GM20431 (cell line): Measurements from ENCODE around the gene ARHGAP21.

Source experiments
- in situ Hi-C: fragments of 300-500 bp; cut with MseI, MboI; formaldehyde crosslinking; loops from one replicate; pipeline ENCODE4 v1.15.0; 2020; ENCODE audit warnings: low sequenced_read_pairs; ENCODE audit not compliant: unreplicated experiment

Gene ARHGAP21

DNA sequence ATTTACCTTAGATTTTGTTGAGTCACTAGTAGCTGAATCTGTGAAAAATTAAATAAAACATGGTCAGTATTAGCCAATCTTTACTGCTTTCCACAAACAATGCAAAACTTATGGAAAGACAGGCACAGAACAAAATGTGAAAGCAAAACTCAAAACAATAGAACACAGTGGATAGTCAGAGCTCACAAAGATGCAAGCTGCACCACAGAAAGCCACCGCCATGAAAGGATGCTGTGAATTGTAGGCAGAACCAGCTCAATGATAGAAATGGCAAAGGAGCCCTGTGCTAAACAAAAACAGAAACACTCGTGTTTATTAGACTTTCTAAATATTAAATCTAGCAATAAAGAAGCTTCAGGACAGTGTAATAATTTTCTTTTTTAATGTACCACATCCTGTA is 134.4 kb downstream of the ARHGAP21 start:
- in situ Hi-C loops = no loop called here

DNA sequence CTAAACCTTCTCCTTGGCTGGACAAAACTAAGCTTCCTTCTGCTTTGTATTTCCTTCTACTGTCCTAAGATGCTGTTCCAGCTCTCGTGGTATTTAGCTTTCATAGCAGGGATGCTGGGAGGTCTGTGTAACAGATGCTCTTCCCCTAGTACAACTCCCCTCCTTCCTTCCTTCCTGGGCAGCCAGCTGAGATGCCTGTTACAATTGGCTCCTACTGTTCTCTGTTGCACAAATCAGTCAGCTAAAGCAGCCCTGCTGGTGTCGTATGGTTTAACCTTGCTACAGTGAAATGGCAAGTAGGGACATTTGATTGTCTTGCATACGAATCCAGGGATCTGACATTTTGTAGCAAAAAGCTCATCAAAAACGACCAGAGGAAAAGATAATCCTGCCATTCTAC is 143.8 kb downstream of the ARHGAP21 start:
- in situ Hi-C loops = no loop called here

DNA sequence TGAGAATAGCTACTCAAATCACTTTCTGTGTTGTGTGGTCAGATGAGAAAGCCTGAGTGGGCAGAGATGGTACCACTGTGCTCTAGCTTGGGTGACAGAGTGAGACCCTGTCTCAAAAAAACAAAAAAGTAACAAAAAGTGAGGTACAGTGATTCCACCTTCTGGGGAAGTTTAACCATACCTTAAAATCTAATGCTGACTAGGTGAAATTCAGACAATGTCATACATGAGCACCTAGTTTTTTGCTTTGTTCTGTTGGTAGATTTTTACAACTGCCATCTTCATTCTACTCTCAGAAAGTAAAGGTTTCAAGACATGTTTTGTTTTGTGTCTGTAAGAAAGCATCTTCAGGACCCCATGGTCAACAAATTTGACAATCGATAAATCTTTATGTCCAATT is 144.2 kb downstream of the ARHGAP21 start:
- in situ Hi-C loops = no loop called here

DNA sequence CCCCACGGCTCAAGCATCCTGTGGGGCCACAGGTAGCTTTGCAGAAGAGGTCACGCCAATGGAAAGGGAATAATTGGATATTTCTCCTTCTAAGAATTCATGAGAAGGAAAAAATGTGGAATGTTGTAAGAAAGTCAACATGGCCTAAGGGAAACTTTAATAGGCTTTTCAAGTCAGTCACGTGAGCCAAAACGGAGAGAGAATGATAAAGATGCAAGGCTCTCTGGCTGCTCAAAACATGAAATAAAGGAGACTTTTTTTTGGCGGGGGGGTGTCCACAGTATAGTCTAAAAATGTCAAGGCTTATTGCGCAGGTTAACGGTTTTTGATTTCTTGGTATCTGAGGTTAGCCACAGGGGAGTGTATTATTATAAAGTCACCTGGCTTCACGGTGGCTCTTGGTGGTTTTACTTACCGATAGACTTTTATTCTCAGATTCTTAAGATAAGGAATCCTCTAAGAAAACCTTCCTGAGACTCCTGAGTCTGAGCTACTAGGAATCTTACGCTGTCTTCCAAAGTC is 148.1 kb downstream of the ARHGAP21 start:
- in situ Hi-C loops = no loop called here

DNA sequence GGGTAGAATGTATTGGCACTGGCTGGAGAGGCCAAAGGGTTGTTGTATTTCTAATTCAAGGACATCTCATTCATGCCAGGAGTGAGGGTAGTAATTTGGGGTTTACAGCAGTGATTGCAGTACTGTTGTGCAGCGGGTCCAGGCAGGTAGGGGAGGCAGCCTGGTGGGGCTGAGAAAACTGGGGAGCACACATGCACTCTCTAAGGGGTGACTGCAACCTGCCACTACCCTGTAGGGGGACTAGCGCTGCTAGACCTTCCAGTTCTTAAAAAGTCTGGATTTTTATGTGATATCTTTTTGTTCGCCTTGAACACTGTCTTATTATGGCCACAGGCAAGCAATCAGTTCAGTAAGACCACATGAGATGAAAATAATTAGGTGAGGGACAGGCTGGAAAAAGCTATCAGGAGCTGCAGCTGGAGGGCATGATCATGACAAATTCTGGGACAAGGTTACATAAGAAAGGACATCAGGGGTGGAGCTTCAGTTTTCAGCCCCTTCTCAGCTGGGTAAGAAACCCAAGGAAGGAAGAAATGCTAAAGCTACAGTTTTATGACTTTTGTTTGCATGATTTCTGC is 149.0 kb downstream of the ARHGAP21 start:
- in situ Hi-C loops = no loop called here

DNA sequence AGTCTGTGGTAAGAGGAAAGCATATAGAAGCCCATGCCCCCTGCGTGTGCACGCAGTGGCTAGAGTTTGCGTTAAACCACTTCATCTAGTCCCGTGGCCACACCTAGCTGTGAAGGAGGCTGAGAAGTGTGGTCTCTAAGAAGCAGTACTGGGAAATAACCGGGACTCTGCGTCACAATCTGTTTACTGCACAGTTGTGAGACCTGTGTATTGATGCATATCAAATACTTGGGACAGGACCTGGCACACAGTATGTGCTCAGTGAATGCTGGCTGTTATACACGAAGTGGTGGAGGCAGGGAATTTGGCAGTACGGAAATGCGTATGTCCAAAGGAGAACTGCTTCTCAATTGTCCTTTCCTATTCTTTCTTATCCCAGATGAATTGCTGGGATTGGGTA is 149.5 kb downstream of the ARHGAP21 start:
- in situ Hi-C loops = no loop called here

DNA sequence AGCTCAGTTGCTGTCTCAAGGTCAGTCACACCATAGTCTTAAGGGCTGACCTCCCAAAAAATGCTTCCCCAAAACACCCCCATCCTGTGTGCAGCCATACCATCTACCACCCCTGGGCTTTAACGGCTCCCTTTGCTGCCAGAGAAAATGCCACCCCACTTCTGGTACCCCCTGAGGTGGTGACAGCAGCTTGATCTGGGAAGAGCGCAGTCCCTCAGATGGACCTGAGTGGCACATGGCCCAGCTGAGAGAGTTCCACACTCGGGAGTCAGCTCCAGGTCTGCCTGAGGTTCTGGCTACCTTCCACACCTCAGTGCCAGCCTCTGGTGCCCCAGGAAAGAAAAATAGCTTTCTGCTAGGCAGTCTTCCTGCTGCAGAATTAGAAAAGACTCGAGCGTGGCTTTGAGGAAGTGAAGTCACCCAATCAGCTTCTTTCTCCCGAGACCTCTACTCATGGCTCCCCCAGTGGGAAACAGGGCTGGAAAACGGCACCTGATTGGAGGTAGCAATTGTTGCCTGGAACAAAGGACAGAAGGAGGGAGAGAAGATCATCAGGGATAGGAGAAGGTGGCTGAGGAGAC is 151.7 kb downstream of the ARHGAP21 start:
- in situ Hi-C loops = no loop called here

DNA sequence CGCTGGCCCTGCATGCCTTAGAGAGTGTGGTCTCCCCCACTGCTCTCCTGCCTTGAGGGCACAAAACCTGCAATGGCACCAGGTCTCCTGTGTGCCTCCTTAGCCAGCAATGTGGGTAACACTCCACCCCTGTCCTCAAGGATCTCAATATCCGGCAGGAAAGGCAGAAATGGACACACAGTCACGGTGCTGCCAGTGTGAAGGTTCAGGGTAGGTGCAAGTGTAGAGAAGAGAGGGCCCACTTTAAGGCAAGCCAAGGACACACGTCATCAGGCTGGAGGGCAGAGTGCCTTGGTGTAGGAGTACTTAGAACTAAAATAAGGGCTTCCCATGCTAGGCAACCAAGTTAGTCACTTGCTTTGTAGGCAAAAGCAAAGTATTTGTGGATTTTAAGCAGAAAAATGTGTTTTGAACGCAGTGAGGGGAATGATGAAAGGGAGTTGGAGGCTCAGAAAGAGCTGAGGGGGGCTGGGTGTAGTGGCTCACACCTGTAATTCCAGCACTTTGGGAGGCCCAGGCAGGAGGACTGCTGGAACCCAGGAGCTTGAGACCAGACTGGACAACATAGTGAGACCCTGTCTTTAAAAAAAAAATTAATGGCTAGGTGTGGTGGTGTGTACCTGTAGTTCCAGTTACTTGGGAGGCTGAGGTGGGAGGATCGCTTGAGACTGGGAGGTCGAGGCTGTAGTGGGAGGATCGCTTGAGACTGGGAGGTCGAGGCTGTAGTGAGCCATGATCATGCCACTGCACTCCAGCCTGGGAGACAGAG is 152.8 kb downstream of the ARHGAP21 start:
- in situ Hi-C loops = no loop called here

DNA sequence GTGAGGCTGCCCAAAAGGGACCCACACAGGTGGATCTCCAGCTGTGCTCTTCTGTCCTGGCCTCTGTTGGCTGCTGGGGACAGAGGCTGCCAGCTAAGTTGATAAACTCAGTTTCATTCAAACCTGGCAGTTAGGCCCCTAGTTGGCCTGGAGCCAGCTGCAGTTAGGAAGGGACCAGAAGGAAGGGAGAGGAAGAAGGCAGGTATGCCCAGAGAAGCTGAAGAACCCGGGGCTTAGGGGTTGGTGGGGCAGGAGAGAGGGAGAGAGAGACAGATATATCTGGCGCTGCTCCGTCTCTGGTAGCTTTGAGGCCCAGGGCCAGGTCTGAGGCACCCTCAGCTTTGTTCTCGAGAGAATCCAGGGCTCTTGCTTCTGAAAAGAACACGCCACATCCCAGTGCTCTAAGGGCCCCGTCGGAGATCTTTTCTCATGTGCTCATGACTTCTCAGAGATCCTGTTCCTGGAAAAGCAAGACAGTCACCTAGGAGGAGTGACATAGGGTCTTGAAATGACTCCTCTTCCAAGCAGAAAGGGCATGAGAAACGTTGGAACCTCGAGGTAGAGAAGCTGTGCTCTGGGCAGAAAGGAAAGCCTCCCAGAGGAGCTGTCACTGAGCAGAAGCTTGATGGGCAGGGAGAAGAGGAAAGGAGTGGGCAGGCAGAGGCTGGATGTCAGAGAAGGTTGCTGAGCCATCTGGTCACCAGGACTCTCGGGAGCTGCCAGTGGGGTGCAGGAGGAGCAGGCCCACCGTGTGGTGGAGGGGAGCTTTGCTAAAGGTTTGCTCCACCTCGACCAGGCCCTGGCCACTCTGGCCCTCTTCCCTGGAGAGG is 153.6 kb downstream of the ARHGAP21 start:
- in situ Hi-C loops = no loop called here

DNA sequence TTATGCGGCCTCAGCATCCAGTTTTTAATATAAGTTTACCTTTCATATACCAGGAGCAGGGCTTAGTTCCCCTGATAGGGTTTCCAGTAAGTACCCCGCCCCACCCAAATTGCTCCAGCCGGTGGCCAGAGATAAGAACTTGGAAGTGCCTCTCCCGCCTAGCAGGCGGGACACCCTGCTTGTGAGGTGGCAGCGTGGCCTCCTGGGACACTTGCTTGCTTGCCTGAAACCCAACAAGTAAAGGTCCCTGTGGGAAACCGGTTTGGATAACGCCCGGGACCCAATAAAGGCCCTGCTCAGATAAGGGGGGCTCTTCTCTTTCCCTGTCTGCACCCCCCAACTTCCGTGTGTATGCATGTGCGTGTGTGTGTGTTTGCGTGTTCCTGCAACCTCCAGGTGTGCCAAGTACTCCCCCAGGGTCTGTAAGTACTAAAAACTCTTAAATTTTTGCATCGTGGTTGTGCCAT is 154.3 kb downstream of the ARHGAP21 start:
- in situ Hi-C loops = no loop called here

DNA sequence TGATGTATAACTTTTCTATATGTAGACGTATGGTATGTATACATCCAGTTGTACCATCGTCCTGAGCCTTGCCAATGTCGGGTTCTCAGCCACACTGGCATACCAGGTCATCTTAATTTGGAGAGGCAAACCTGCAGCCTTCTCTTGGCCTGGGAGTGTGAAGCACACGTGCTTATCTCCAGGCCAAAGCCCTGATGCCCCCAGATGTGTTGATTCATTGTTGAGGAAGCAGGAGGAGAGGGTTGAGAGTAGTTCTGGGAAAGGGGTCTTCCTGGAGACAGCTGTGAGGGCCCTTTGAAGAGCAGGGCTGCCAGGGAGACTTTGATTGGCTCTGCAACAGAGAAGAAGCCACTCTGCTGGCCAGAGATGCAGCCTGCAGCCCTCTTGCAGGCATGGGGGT is 155.6 kb downstream of the ARHGAP21 start:
- in situ Hi-C loops = no loop called here

DNA sequence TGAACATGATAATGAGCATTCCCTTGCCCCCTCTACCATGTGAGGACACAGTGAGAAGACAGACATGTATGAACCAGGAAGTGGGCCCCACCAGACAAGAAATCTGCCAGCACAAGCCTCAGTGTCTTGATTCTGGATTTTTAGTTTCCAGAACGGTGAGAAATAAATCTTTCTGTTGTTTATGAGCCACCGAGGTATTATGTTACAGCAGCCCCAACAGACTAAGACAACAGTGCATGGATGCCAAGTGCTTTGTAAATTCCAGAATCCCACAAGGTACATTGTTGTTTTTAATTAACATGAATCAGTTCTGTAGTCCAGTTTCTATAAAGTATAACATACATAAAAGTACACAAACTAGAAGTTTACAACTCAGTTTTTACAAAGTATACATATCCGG is 162.2 kb downstream of the ARHGAP21 start:
- in situ Hi-C loops = no loop called here

DNA sequence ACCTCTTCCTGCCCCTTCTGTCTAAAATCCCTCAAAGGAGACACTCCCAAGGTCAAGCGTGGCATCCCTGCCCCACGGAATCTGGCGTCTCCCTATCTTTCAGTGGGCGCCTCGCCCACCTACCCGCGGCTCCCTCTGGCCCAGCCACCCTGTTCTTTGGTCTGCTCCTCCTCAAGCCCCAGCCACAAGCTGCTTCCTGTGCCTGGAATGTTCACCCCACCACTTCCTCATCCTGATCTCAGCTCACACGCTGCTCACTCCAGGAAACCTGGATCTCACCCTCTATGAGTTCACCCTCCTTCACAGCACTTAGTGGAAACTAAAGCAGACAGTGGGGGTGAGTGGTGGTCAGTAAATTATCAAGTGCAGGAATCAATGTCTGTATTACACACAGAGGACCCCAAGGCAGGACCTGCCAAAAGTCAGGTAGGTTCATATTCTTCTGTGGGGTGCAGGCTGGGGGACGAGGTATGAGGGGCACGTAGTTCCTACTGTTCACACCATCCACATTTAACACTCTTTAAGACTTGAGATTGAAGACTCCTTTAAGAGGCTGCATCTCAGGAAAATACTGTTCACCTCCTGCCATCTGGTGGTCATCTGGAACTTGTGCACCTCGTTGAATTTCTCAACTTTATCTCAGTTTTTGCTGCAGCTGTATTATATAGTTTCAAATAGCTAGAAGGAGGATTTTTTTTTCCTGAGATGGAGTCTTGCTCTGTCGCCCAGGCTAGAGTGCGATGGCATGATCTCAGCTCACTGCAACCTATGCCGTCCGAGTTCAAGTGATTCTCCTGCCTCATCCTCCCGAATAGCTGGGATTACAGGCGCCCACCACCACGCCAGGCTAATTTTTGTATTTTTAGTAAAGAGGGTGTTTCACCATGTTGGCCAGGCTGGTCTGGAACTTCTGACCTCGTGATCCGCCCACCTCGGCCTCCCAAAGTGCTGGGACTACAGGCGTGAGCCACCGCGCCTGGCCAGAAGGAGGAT is 166.6 kb downstream of the ARHGAP21 start:
- in situ Hi-C loops = no loop called here

DNA sequence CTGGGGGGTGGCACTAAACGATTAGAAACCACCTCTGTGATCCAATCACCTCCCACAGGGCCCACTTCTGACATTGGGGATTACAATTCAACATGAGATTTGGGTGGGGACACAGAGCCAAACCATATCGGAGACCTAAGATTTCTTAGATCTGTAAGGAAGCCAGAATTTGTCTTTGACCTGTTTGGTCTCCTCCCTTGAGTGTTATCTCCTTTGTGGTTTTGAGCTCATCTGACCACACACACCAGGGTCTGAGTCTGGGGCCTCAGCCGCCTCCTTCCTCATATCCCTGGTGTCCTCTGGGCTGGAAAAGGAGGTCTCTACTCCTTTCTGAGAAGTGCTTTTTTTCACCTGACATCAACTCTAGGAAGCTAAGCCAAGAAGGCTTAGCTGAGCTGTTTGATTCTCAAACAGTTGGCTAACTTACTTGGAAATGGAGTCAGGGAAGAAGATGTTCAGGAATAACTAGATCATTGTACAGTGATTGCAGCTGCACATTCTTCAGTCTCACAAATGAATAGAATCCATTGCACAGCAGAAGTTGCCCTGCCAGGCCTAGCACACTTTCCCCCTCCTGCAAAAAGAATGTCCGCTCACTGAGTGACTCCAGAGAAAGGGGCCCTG is 167.4 kb downstream of the ARHGAP21 start:
- in situ Hi-C loops = no loop called here

DNA sequence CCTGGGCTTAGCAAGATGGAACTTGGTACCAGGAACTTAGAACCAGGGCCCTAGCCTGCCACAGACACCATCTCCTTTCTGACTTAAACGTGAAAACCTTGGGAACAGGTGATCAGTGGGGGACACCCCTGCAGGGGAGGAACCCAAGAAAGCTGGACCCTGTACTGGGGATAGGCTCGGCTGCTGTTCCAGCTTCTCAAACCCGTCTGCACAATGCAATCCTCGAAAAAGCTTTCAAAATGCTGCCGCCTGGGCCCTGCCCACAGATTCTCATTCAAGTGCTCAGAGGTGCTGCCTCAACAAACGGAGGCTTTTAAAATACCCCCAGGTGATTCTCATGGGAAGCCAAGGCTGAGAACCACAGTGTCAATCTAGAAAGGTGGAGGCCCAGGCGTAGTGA is 169.7 kb downstream of the ARHGAP21 start:
- in situ Hi-C loops = no loop called here

DNA sequence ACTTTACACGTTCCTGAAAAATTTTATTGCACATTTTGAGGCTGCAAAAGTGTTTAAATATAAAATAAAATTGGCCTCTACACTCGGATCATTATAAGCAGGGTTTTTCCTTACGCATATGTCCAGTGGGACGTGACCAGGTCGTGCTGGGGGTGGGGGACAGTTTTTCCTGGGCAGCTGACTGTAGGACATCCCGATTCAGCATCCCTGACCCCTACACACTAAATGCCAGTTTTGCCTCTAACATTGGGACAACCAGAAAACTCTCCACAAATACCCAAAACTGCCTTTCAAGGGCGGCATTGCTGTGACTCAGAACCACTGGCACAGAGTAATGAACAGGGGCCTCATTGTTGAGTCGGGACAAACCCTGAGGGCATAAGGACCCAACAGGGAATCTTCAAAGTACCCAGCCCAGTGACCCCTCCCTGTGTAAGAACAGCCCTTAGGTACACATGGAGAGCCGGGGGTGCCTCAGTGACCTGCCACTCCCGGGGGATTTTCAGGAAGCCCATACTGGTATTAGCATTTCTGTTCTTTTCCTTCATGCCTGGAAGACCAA is 170.6 kb downstream of the ARHGAP21 start:
- in situ Hi-C loops = no loop called here

DNA sequence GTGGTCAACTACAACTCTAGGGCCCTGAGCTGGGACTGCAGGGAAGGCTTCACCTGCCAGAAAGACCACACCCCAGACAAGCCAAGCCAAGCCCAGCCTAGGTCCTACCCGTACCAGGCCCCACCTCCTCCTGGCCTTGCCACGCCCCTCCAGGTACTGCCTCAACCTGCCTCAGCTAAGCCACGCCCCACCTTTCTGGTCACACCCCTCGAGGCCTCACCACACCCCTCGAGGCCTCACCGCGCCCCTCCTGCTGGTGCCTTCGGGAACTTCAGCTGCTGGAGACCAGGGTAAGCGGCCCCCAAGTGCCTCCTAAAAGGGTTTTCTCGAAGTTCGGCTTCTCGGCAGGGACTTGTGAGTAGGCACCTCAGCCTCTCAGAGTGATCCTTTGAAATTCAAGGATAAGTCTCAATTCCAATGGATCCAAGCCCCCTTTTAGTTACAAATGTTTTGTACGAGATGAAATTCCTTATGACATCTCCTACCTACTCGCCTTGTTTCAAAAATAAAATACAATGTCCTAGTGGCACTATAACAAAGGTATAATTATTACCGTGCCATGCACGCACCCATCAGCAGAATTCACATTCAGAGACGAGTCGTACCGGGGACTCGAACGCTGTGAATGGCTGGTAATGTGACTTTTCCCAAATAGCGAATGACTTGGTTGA is 171.2 kb downstream of the ARHGAP21 start:
- in situ Hi-C loops = no loop called here

DNA sequence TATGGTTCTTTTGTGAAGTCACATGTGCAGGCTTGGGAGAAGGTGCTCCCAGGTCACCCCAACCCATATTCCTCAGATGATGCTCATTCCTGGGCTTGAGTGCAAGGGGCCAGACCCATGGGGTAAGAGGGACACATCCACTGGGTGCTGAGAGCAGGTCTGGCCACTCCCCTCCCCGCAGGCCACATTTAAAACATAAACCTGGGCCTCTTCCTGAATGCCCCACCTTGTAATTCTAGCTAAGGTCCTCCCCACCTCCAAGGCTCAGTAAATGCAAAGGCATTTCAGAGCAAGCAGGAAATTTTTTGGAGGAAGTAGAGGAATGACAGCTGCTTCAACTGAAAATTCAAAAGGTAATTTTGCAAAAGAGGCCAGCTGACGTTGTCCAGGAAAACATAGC is 172.5 kb downstream of the ARHGAP21 start:
- in situ Hi-C loops = no loop called here
